HT1080 (cell line): ENCODE data around the gene BTRC. TPM values are rescaled to one million over a fixed set of nuclear protein-coding genes. Genes with fewer than 3 reads are reported as not detected.
"Not testable (repeated sequence)": the region's sequence is repeated elsewhere in the genome, so short reads cannot be mapped to it uniquely, and the experiment has no call there.

Experiments used
- DNase-seq: peaks from one replicate; pipeline ENCODE4 v3.0.0-alpha.2; 2015; ENCODE audit warnings: low read depth
- small RNA-seq: library from RNA; depleted of rRNA; stranded (forward); fragments of <200 nt; gene quantifications from one replicate; pipeline ENCODE3, GENCODE V24; 2014
- total RNA-seq: library from RNA; depleted of rRNA; stranded (reverse); fragments of >200 nt; shearing (Covaris generic); gene quantifications from 2 replicates; pipeline ENCODE4 v1.2.3, GENCODE V29; 2014; rRNA removed

BTRC gene
- total RNA-seq, 1 experiment from 2014 or later = 6.2 TPM

- no peak for DNase-seq
Measured at GRCh38 chr10:101578803-101579515, 225.0 kb downstream of the BTRC start.

GRCh38 chr10:101579516-101579870 lies 225.5 kb downstream of the BTRC start:
- no peak for DNase-seq

- DNase-seq = no peak
Measured at GRCh38 chr10:101580486-101581399, 226.8 kb downstream of the BTRC start.

GRCh38 chr10:101585841-101586240 lies 231.9 kb downstream of the BTRC start:
- DNase-seq = no peak

GRCh38 chr10:101587725-101588653 lies 234.0 kb downstream of the BTRC start, which contains the start of the genes DPCD and POLL:
Gene DPCD, plus strand, starts transcription at chr10:101588321. Its CDS starts 16 bp downstream, at chr10:101588337.
Gene POLL, minus strand, starts transcription at chr10:101588257. Its CDS starts 897 bp downstream, at chr10:101587360.
- peak; percentile 92 for DNase-seq

- DNase-seq = no peak
Measured at GRCh38 chr10:101588879-101589278, 234.9 kb downstream of the BTRC start.

GRCh38 chr10:101593331-101593730 lies 239.4 kb downstream of the BTRC start:
- DNase-seq = not testable (repeated sequence)

- DNase-seq = no peak
Measured at GRCh38 chr10:101595591-101596433, 241.8 kb downstream of the BTRC start.

- no peak for DNase-seq
Measured at GRCh38 chr10:101597091-101597900, 243.3 kb downstream of the BTRC start.

GRCh38 chr10:101601541-101601940 lies 247.6 kb downstream of the BTRC start:
- no peak for DNase-seq

- DNase-seq = peak; percentile 81
Measured at GRCh38 chr10:101602761-101603398, 248.9 kb downstream of the BTRC start.

Small RNAs within 50 kb of the gene (small RNA-seq; reads per million reads assigned to genes)
- gene MIR3158-1 (not detected), gene RNU2-43P (1.00 reads per million, percentile 74 among the genes with 10 or more reads in this experiment), gene RNU2-59P (5.7 reads per million, percentile 89 among the genes with 10 or more reads in this experiment)

Other genes with a start within 250 kb of the BTRC start
- not detected in 2 replicates for gene TLX1, start 222.9 kb upstream of the BTRC start, total RNA-seq
- not detected in 2 replicates for gene LBX1, start 124.7 kb upstream of the BTRC start, total RNA-seq
- 12.4 and 14.0 TPM in 2 replicates for gene POLL, start 234.1 kb downstream of the BTRC start, total RNA-seq
- 33.4 and 36.2 TPM in 2 replicates for gene DPCD, start 234.2 kb downstream of the BTRC start, total RNA-seq